CD14-positive monocyte (primary cell): ENCODE results near the gene BORCS5. TPM values are rescaled to one million over a fixed set of nuclear protein-coding genes. Genes with fewer than 3 reads are reported as not detected.

Source experiments
- DNase-seq, 3 donors: peaks; one replicate each; pipeline ENCODE4 v3.0.0-alpha.2; 2011 to 2022
- H2AFZ ChIP-seq: 2 replicates; pipeline ENCODE4 v1.6.0; 2012; ENCODE audit warnings: mild to moderate bottlenecking, low read depth, low read length, inconsistent platforms; ENCODE audit not compliant: insufficient read depth, poor library complexity, severe bottlenecking
- H3K27ac ChIP-seq, 2 donors: 1 replicate in 1 of 2; 2 replicates in 1 of 2; pipeline ENCODE4 v1.5.1; 2012 to 2013; ENCODE audit warnings: low read length in 2 of 2, control low read depth in 1 of 2, inconsistent platforms in 1 of 2, low read depth in 1 of 2, mild to moderate bottlenecking in 1 of 2
- H3K27me3 ChIP-seq, 2 donors: one replicate each; pipeline versions ENCODE4 v1.6.0 to v1.6.1; 2011 to 2013; ENCODE audit warnings: low read length in 2 of 2; ENCODE audit not compliant: control insufficient read depth in 2 of 2, insufficient read depth in 2 of 2
- H3K36me3 ChIP-seq, 2 donors: replicated peaks in 1 of 2; 1 replicate in 1 of 2; 2 replicates in 1 of 2; pipeline versions ENCODE4 v1.5.1 to v1.6.1; 2012 to 2013; ENCODE audit warnings: low read length in 2 of 2, control low read depth in 1 of 2, inconsistent platforms in 1 of 2, mild to moderate bottlenecking in 1 of 2; ENCODE audit not compliant: insufficient read depth in 2 of 2, control insufficient read depth in 1 of 2
- H3K4me1 ChIP-seq, 2 donors: 1 replicate in 1 of 2; 2 replicates in 1 of 2; pipeline versions ENCODE4 v1.5.1 to v1.6.1; 2012 to 2013; ENCODE audit warnings: low read length in 2 of 2, control low read depth in 1 of 2, inconsistent platforms in 1 of 2, mild to moderate bottlenecking in 1 of 2, moderate library complexity in 1 of 2; ENCODE audit not compliant: insufficient read depth in 2 of 2, control insufficient read depth in 1 of 2
- H3K4me2 ChIP-seq: replicated peaks from 2 replicates; pipeline ENCODE3; 2012; ENCODE audit warnings: low read length, moderate library complexity, mild to moderate bottlenecking; ENCODE audit not compliant: poor library complexity, severe bottlenecking; ENCODE audit errors: extremely low read depth
- H3K4me3 ChIP-seq, 3 experiments: fragments of 200-600 bp in 1 of 3; sonication (generic) in 1 of 3; replicated peaks in 1 of 3; 1 replicate in 2 of 3; 2 replicates in 1 of 3; pipeline ENCODE4 v1.5.1; 2011 to 2013; ENCODE audit warnings: low read length in 3 of 3, mild to moderate bottlenecking in 3 of 3, control low read depth in 2 of 3, low read depth in 2 of 3, inconsistent platforms in 1 of 3, moderate library complexity in 1 of 3
- H3K79me2 ChIP-seq: 2 replicates; pipeline ENCODE4 v1.6.0; 2012; ENCODE audit warnings: mild to moderate bottlenecking, control low read depth, inconsistent platforms, low read length, moderate library complexity; ENCODE audit not compliant: insufficient read depth
- H3K9ac ChIP-seq: 2 replicates; pipeline ENCODE4 v1.6.0; 2017; ENCODE audit warnings: low read length, mild to moderate bottlenecking; ENCODE audit not compliant: insufficient read depth, poor library complexity, severe bottlenecking
- H3K9me3 ChIP-seq, 2 donors: replicated peaks in 1 of 2; 1 replicate in 1 of 2; 2 replicates in 1 of 2; pipeline versions ENCODE4 v1.5.1 to v1.6.1; 2012 to 2013; ENCODE audit warnings: low read length in 2 of 2, control low read depth in 1 of 2; ENCODE audit not compliant: control insufficient read depth in 1 of 2, insufficient read depth in 1 of 2
- H4K20me1 ChIP-seq: 2 replicates; pipeline ENCODE4 v1.6.0; 2012; ENCODE audit warnings: mild to moderate bottlenecking, low read length, control low read depth, moderate library complexity; ENCODE audit not compliant: insufficient read depth
- H3K27ac Mint-ChIP-seq, 7 donors: one replicate each; pipeline ENCODE4 v1.8.0; 2020; ENCODE audit warnings: mild to moderate bottlenecking in 7 of 7, mixed read lengths in 7 of 7, moderate library complexity in 6 of 7, inconsistent platforms in 2 of 7
- H3K27me3 Mint-ChIP-seq, 3 donors: one replicate each; pipeline ENCODE4 v1.8.0; 2021 to 2022; ENCODE audit warnings: low read depth in 3 of 3, mild to moderate bottlenecking in 3 of 3, mixed read lengths in 3 of 3, moderate library complexity in 3 of 3, inconsistent platforms in 1 of 3
- H3K36me3 Mint-ChIP-seq, 2 donors: one replicate each; pipeline ENCODE4 v1.8.0; 2020; ENCODE audit warnings: mixed read lengths in 2 of 2, inconsistent platforms in 1 of 2, mild to moderate bottlenecking in 1 of 2
- H3K4me1 Mint-ChIP-seq: one replicate; pipeline ENCODE4 v1.8.0; 2020; ENCODE audit warnings: mild to moderate bottlenecking, mixed read lengths
- H3K4me3 Mint-ChIP-seq, 2 donors: one replicate each; pipeline ENCODE4 v1.8.0; 2020; ENCODE audit warnings: mild to moderate bottlenecking in 2 of 2, mixed read lengths in 2 of 2, moderate library complexity in 1 of 2
- H3K9me3 Mint-ChIP-seq, 7 donors: one replicate each; pipeline ENCODE4 v1.8.0; 2020 to 2022; ENCODE audit warnings: mixed read lengths in 7 of 7, mild to moderate bottlenecking in 6 of 7, moderate library complexity in 6 of 7, inconsistent platforms in 2 of 7
- WGBS: methylation state at CpG from one replicate; pipeline ENCODE4 v1.1.5; 2013; ENCODE audit warnings: missing lambda C conversion rate; ENCODE audit not compliant: insufficient coverage; 5-methylcytosine and 5-hydroxymethylcytosine counted together
- intact Hi-C, 2 donors: fragments of 100-400 bp; cut with micrococcal nuclease; formaldehyde crosslinking; loops; one replicate each; pipeline versions ENCODE4 v1.15.0 to v1.15.1; 2023
- polyA plus RNA-seq, 3 donors: library from polyadenylated mRNA; depleted of rRNA in 1 of 3; unstranded in 2 of 3; stranded (reverse) in 1 of 3; fragments of 300-500 nt in 2 of 3; fragments of >200 nt in 1 of 3; fragmentation: Illumina TruSeq in 2 of 3; gene quantifications; 1 replicate in 2 of 3; 2 replicates in 1 of 3; pipeline ENCODE4 v1.2.3, GENCODE V29; 2012 to 2021
- TF ChIP-seq, protein P1 (sequence below): fragments of 200-600 bp; IDR thresholded peaks from one replicate; pipeline ENCODE4 v1.8.0; 2022; ENCODE audit warnings: antibody characterized with exemption, mild to moderate bottlenecking

The BORCS5 gene
- polyA plus RNA-seq, 3 donors, result 8.5 to 15.1 (median 9.6) TPM

DNA sequence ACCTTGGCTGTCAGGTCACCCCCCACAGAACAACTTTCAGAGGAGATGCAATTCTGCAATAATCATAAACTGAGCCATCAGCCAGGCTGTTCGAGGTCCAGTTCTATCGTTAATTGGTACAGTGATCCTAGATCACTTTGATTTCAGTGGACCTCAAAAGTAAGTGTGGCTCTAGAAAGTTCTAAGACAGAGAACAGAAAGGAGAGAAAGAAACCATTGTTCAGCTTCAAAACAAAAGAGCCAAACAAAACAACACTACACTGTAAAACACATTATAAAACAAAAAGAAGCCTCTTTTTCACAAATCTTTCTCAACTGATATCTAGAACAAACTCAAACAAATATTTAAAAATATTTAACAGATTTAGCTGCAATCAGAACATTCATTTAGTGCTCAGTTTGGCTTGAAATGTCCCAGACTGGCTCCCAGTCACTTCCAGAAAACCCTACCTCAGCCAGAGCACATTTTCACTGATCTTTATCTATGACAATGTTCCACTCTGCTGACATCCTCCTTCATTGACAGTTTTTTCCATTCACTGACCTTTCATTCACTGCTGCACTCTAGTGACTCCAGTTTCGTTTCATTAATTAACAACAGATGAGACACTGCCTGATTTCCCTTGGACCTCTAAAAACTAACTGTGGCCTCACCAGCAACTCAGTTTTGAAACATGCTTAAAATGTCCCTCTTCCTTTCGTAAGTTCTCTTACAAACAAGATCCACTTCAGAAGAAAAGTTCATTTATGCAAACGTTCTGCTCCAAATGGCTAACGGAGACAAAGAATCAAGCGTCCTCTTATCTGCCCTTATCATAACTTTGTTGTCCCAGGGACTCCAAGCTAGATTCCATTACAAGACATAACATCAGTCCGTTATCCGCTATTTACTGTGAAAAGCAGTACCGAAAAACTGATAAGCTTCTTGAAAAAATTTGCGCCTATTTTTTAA lies 148.9 kb downstream of the BORCS5 start:
- H3K27ac ChIP-seq, result no peak overlapping the region
- 93% methylated on average over 9 of the region's 11 CpGs for WGBS
- no peaks in the 10 kb centered on the region for H3K36me3 ChIP-seq
- no peaks in the 10 kb centered on the region for H3K27me3 ChIP-seq
- H4K20me1 ChIP-seq, result no peaks in the 10 kb centered on the region
- H3K4me1 Mint-ChIP-seq, result peaks cover 14% of the 10 kb centered on the region
- H2AFZ ChIP-seq, result no peak overlapping the region
- TF ChIP-seq, protein P1, sequence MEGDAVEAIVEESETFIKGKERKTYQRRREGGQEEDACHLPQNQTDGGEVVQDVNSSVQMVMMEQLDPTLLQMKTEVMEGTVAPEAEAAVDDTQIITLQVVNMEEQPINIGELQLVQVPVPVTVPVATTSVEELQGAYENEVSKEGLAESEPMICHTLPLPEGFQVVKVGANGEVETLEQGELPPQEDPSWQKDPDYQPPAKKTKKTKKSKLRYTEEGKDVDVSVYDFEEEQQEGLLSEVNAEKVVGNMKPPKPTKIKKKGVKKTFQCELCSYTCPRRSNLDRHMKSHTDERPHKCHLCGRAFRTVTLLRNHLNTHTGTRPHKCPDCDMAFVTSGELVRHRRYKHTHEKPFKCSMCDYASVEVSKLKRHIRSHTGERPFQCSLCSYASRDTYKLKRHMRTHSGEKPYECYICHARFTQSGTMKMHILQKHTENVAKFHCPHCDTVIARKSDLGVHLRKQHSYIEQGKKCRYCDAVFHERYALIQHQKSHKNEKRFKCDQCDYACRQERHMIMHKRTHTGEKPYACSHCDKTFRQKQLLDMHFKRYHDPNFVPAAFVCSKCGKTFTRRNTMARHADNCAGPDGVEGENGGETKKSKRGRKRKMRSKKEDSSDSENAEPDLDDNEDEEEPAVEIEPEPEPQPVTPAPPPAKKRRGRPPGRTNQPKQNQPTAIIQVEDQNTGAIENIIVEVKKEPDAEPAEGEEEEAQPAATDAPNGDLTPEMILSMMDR, result no peak
- H3K79me2 ChIP-seq, result no peaks in the 10 kb centered on the region
- no peaks in the 10 kb centered on the region for H3K9me3 ChIP-seq
- H3K4me1 ChIP-seq, result peaks cover 0 to 3% of the 10 kb centered on the region in 2 donors
- H3K27ac Mint-ChIP-seq, result no peak overlapping the region
- no peak overlapping the region for H3K4me3 ChIP-seq
- H3K4me3 Mint-ChIP-seq, result no peak overlapping the region
- H3K9ac ChIP-seq, result no peak overlapping the region
- DNase-seq, result no peak
- intact Hi-C loops, result no loop called here
- no peaks in the 10 kb centered on the region for H3K27me3 Mint-ChIP-seq
- H3K4me2 ChIP-seq, result no peak overlapping the region
- no peaks in the 10 kb centered on the region for H3K36me3 Mint-ChIP-seq
- no peaks in the 10 kb centered on the region for H3K9me3 Mint-ChIP-seq

DNA sequence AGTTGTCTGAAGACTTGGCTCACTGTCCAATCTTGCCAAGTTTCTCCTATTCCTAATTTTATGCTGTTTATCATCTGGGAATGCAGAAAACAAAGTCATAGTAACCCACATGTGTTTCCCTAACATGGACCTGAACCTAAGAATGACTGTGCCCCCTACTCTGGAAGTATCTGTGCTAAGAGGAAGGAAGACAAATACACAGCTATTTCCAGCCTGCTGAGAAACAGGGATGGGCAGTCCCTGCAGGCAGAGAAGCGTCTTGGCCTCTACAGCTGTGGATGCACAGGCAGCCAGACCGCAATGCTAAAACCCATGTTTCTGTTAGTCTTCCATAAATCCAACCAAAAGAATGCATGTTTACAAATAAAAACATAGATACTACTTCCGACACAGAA lies 149.6 kb downstream of the BORCS5 start:
- Mint-ChIP-seq H3K27me3 (no peaks in the 10 kb centered on the region), H3K9me3 (no peaks in the 10 kb centered on the region), H3K27ac (no peak overlapping the region), H3K36me3 (no peaks in the 10 kb centered on the region), H3K4me3 (no peak overlapping the region), H3K4me1 (peaks cover 14% of the 10 kb centered on the region)
- H3K4me2 ChIP-seq, result no peak overlapping the region
- no peak overlapping the region for H2AFZ ChIP-seq
- no peaks in the 10 kb centered on the region for H3K27me3 ChIP-seq
- H3K9me3 ChIP-seq, result no peaks in the 10 kb centered on the region
- TF ChIP-seq, protein P1, result no peak
- no peaks in the 10 kb centered on the region for H4K20me1 ChIP-seq
- no peaks in the 10 kb centered on the region for H3K36me3 ChIP-seq
- H3K4me1 ChIP-seq, result peaks cover 0 to 3% of the 10 kb centered on the region in 2 donors
- DNase-seq, result no peak
- WGBS, result 90% methylated on average over 3 of the region's 3 CpGs
- H3K79me2 ChIP-seq, result no peaks in the 10 kb centered on the region
- no peak overlapping the region for H3K4me3 ChIP-seq
- intact Hi-C loops, result no loop called here
- no peak overlapping the region for H3K9ac ChIP-seq
- no peak overlapping the region for H3K27ac ChIP-seq
